Neural cell (in vitro differentiated cells): ENCODE measurements around the gene ZMYM3. TPM values are rescaled to one million over a fixed set of nuclear protein-coding genes. Genes with fewer than 3 reads are reported as not detected.

Source experiments
- H2AFZ ChIP-seq: fragments of 200-600, 300-800 bp; sonication (generic), shearing (Covaris generic); 2 replicates; pipeline ENCODE4 v1.6.0; 2014; ENCODE audit warnings: low read depth, mild to moderate bottlenecking, antibody characterized with exemption, low read length, moderate library complexity
- H3F3A ChIP-seq: fragments of 200-600 bp; shearing (Covaris generic); 2 replicates; pipeline ENCODE4 v1.6.1; 2016; ENCODE audit warnings: mild to moderate bottlenecking, moderate library complexity, mixed read lengths, antibody characterized with exemption, low read length; ENCODE audit not compliant: insufficient read depth, poor library complexity, severe bottlenecking
- H3K27ac ChIP-seq: fragments of 200-600, 300-800 bp; sonication (generic), shearing (Covaris generic); 2 replicates; pipeline ENCODE4 v1.5.1; 2014; ENCODE audit warnings: mild to moderate bottlenecking, low read length, moderate library complexity
- H3K27me3 ChIP-seq: fragments of 300-800, 200-600 bp; sonication (generic), shearing (Covaris generic); 2 replicates; pipeline ENCODE4 v1.6.0; 2014; ENCODE audit warnings: mild to moderate bottlenecking, low read depth, low read length, moderate library complexity; ENCODE audit not compliant: insufficient read depth
- H3K36me3 ChIP-seq: fragments of 300-800, 200-600 bp; sonication (generic), shearing (Covaris generic); 2 replicates; pipeline ENCODE4 v1.5.1; 2014; ENCODE audit warnings: mild to moderate bottlenecking, antibody characterized with exemption, low read length, moderate library complexity; ENCODE audit not compliant: insufficient read depth
- H3K4me2 ChIP-seq: fragments of 300-800, 200-600 bp; sonication (generic), shearing (Covaris generic); 2 replicates; pipeline ENCODE4 v1.6.0; 2014; ENCODE audit warnings: mild to moderate bottlenecking, low read length
- H3K4me3 ChIP-seq: fragments of 300-800, 200-600 bp; sonication (generic), shearing (Covaris generic); 2 replicates; pipeline ENCODE4 v1.5.1; 2014; ENCODE audit warnings: mild to moderate bottlenecking, low read length, moderate library complexity
- H3K79me2 ChIP-seq: fragments of 200-600 bp; shearing (Covaris generic); replicated peaks from 2 replicates; pipeline ENCODE4 v1.6.0; 2014; ENCODE audit warnings: mild to moderate bottlenecking, low read length, moderate library complexity; ENCODE audit not compliant: insufficient read depth
- H3K9ac ChIP-seq: fragments of 300-800, 200-600 bp; sonication (generic), shearing (Covaris generic); 2 replicates; pipeline ENCODE4 v1.6.1; 2016; ENCODE audit warnings: mild to moderate bottlenecking, low read length, mixed read lengths
- H3K9me2 ChIP-seq: fragments of 200-600 bp; shearing (Covaris generic); 2 replicates; pipeline ENCODE4 v1.6.1; 2016; ENCODE audit warnings: mild to moderate bottlenecking, low read length, mixed read lengths; ENCODE audit not compliant: insufficient read depth
- H3K9me3 ChIP-seq: fragments of 200-600, 300-800 bp; sonication (generic), shearing (Covaris generic); 2 replicates; pipeline ENCODE4 v1.6.1; 2016; ENCODE audit warnings: mild to moderate bottlenecking, mixed run types, low read length, moderate library complexity, mixed read lengths
- H4K20me1 ChIP-seq: fragments of 200-600 bp; shearing (Covaris generic); 2 replicates; pipeline ENCODE4 v1.6.1; 2016; ENCODE audit warnings: mild to moderate bottlenecking, mixed run types; ENCODE audit not compliant: insufficient read depth
- CTCF ChIP-seq: fragments of 450-650 bp; IDR thresholded peaks from 2 replicates; pipeline ENCODE4 v1.5.1; 2014; ENCODE audit warnings: antibody characterized with exemption, mild to moderate bottlenecking, moderate library complexity; ENCODE audit not compliant: poor library complexity, severe bottlenecking
- EP300 ChIP-seq: fragments of 450-650 bp; conservative IDR thresholded peaks from 2 replicates; pipeline ENCODE4 v1.6.1; 2014; ENCODE audit warnings: antibody characterized with exemption, mild to moderate bottlenecking, moderate library complexity; ENCODE audit not compliant: poor library complexity, severe bottlenecking
- EZH2 ChIP-seq: fragments of 200-600, 300-800 bp; shearing (Covaris generic), sonication (generic); IDR thresholded peaks from 2 replicates; pipeline ENCODE4 v1.6.1; 2014; ENCODE audit warnings: antibody characterized with exemption, low read length, borderline replicate concordance, mild to moderate bottlenecking; ENCODE audit not compliant: insufficient read depth, poor library complexity, severe bottlenecking
- MXI1 ChIP-seq: fragments of 450-650 bp; conservative IDR thresholded peaks from 2 replicates; pipeline ENCODE4 v1.6.1; 2014; ENCODE audit warnings: antibody characterized with exemption, mild to moderate bottlenecking; ENCODE audit not compliant: poor library complexity, severe bottlenecking
- POLR2AphosphoS5 ChIP-seq: IDR thresholded peaks from 2 replicates; pipeline ENCODE4 v1.6.1; 2012
- RAD21 ChIP-seq: fragments of 450-650 bp; conservative IDR thresholded peaks from 2 replicates; pipeline ENCODE4 v1.6.1; 2014; ENCODE audit warnings: antibody characterized with exemption, mild to moderate bottlenecking, moderate library complexity
- SMC3 ChIP-seq: fragments of 450-650 bp; conservative IDR thresholded peaks from 2 replicates; pipeline ENCODE4 v1.6.1; 2014; ENCODE audit warnings: antibody characterized with exemption, mild to moderate bottlenecking, moderate library complexity; ENCODE audit not compliant: poor library complexity
- TAF1 ChIP-seq: IDR thresholded peaks from 2 replicates; pipeline ENCODE4 v1.6.1; 2012; ENCODE audit warnings: low read depth
- polyA plus RNA-seq: library from polyadenylated mRNA; depleted of rRNA; stranded (reverse); fragments of >200 nt; gene quantifications from 2 replicates; pipeline ENCODE4 v1.2.3, GENCODE V29; 2014
- TF ChIP-seq, protein P1 (sequence below): IDR thresholded peaks from 2 replicates; pipeline ENCODE4 v1.6.1; 2012; ENCODE audit warnings: borderline replicate concordance

ZMYM3 gene
- polyA plus RNA-seq, 1 donor from 2014 or later: 32.8 TPM

DNA sequence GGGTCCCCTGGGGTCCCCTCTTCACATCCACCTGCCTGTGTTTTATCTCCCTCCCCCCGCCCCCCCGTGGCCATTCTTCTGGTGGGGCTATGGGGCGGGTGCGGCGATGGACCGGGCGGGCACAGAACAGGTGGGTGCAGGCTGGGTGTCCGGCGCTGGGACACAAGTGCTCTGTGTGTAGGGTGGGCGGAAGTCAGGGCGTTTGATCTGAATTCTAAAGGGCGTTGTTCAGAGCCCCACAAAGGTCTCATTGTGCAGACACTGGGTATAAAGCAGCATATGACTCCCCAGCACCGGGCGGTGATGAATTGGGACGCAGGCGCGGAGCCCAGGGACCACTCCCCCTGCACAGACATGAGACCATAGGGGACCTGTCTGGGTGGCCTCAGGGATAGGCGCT, 31.0 kb downstream of the ZMYM3 start, which contains the start of gene GJB1:
Gene GJB1, plus strand, starts transcription at position 296 of the 400 bp plus-strand sequence. CDS start 484 bp downstream, outside the sequence.
- Histone ChIP-seq H3K9me2 (no peaks in the 10 kb centered on the region), H3K4me2 (no peak within 1 kb of the TSS), H3F3A (no peaks in the 10 kb centered on the region), H4K20me1 (no peaks in the 10 kb centered on the region), H3K79me2 (no peaks in the 10 kb centered on the region), H2AFZ (no peak within 1 kb of the TSS), H3K4me3 (no peak within 1 kb of the TSS), H3K9ac (no peak within 1 kb of the TSS), H3K9me3 (no peaks in the 10 kb centered on the region), H3K27ac (no peak within 1 kb of the TSS), H3K27me3 (no peaks in the 10 kb centered on the region), H3K36me3 (no peaks in the 10 kb centered on the region)
- TF ChIP-seq EZH2 (no peak), TAF1 (no peak), SMC3 (no peak)

DNA sequence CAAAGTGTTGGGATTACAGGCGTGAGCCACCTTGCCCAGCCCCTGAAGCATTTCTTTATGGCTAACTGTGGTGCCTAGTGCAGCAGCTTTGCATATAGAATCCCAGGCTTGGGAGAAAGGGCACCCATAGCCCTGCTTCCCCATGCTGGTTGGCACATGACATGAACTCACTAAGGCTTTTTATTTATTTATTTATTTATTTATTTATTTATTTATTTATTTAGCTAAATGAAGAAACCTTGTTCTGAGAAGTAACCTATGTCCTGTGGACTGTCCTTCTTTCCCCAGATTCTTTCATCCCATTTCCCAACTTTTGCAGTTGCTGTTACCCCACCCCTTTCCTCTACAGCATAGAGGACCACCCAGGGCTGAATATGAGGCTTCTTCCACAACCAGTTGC, 32.8 kb downstream of the ZMYM3 start:
- H3F3A ChIP-seq: no peaks in the 10 kb centered on the region
- H3K9me3 ChIP-seq: no peaks in the 10 kb centered on the region
- no peak for TF ChIP-seq EZH2
- no peak for TF ChIP-seq CTCF
- TF ChIP-seq POLR2AphosphoS5: no peak
- no peak for TF ChIP-seq RAD21
- no peak for TF ChIP-seq SMC3
- no peak for TF ChIP-seq TAF1
- TF ChIP-seq, protein P1, sequence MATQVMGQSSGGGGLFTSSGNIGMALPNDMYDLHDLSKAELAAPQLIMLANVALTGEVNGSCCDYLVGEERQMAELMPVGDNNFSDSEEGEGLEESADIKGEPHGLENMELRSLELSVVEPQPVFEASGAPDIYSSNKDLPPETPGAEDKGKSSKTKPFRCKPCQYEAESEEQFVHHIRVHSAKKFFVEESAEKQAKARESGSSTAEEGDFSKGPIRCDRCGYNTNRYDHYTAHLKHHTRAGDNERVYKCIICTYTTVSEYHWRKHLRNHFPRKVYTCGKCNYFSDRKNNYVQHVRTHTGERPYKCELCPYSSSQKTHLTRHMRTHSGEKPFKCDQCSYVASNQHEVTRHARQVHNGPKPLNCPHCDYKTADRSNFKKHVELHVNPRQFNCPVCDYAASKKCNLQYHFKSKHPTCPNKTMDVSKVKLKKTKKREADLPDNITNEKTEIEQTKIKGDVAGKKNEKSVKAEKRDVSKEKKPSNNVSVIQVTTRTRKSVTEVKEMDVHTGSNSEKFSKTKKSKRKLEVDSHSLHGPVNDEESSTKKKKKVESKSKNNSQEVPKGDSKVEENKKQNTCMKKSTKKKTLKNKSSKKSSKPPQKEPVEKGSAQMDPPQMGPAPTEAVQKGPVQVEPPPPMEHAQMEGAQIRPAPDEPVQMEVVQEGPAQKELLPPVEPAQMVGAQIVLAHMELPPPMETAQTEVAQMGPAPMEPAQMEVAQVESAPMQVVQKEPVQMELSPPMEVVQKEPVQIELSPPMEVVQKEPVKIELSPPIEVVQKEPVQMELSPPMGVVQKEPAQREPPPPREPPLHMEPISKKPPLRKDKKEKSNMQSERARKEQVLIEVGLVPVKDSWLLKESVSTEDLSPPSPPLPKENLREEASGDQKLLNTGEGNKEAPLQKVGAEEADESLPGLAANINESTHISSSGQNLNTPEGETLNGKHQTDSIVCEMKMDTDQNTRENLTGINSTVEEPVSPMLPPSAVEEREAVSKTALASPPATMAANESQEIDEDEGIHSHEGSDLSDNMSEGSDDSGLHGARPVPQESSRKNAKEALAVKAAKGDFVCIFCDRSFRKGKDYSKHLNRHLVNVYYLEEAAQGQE: no peak
- TF ChIP-seq MXI1: no peak
- no peak for TF ChIP-seq EP300
- no peaks in the 10 kb centered on the region for H3K36me3 ChIP-seq
- H3K27me3 ChIP-seq: no peaks in the 10 kb centered on the region
- no peaks in the 10 kb centered on the region for H3K9me2 ChIP-seq
- H3K4me3 ChIP-seq: no peak overlapping the region
- H2AFZ ChIP-seq: no peak overlapping the region
- H3K4me2 ChIP-seq: no peak overlapping the region
- H3K79me2 ChIP-seq: no peaks in the 10 kb centered on the region
- H3K27ac ChIP-seq: no peak overlapping the region
- no peaks in the 10 kb centered on the region for H4K20me1 ChIP-seq
- H3K9ac ChIP-seq: no peak overlapping the region

DNA sequence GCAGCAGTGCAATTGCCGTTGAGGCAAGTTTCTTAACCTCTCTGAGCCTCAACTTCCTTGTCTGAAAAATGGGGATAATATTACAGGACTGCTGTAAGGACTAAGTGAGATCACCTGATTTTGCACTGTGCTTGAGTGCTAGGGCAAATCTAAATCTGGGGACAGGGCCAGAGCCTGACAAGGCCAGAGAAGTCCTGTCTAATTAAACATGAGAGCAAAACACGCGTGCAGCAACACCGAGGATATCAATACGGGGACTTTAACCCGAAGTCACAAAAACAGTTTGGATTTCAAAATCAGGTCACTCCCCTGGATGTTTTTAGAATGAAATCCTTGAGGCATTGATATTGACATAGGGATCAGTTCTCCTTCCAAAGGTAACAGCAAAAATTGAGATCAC, 36.6 kb downstream of the ZMYM3 start:
- Histone ChIP-seq H3K4me2 (no peak overlapping the region), H3K9me2 (no peaks in the 10 kb centered on the region), H3K4me3 (no peak overlapping the region), H3K27ac (no peak overlapping the region), H3K9ac (no peak overlapping the region), H3K9me3 (no peaks in the 10 kb centered on the region), H3K36me3 (no peaks in the 10 kb centered on the region), H2AFZ (no peak overlapping the region), H3F3A (no peaks in the 10 kb centered on the region), H3K79me2 (no peaks in the 10 kb centered on the region), H4K20me1 (no peaks in the 10 kb centered on the region), H3K27me3 (no peaks in the 10 kb centered on the region)
- TF ChIP-seq CTCF (no peak), EP300 (no peak), RAD21 (no peak), SMC3 (no peak)
